ENCODE results near the gene FAM53A. TPM values are rescaled to one million over a fixed set of nuclear protein-coding genes. Genes with fewer than 3 reads are reported as not detected.

FAM53A gene
- total and polyA plus RNA-seq, 10 of the 15 experiments (the other 5 are each of a cell fraction or from before 2014, with no cell fraction given), result 0.02 to 0.87 (median 0.38) TPM; not detected in 2

DNA sequence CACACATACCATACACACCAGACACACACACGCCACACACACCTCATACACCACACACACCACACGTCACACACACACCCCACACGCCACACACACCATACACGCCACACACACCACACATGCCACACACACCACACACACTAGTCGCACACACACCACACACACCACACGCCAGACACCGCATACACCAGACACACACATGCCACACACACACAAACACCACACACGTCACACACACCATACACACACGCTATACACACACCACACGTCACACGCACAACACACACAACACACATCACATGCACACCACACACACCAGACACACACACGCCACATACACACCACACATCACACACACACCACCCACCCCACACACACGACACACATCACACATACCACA, 32.0 kb downstream of the FAM53A start:
- TF ChIP-seq SUZ12 (IDR thresholded peaks at IDR 0.05; ENCODE audit: unreplicated experiment) (no peak), NR2C2 (IDR thresholded peaks at IDR 0.05; ENCODE audit: borderline replicate concordance, control insufficient read depth, insufficient read length, low read depth) (peak; percentile 43), TARDBP (IDR thresholded peaks at IDR 0.05; ENCODE audit: borderline replicate concordance) (no peak), JUNB (IDR thresholded peaks at IDR 0.05) (no peak)
- TF ChIP-seq, protein P1, sequence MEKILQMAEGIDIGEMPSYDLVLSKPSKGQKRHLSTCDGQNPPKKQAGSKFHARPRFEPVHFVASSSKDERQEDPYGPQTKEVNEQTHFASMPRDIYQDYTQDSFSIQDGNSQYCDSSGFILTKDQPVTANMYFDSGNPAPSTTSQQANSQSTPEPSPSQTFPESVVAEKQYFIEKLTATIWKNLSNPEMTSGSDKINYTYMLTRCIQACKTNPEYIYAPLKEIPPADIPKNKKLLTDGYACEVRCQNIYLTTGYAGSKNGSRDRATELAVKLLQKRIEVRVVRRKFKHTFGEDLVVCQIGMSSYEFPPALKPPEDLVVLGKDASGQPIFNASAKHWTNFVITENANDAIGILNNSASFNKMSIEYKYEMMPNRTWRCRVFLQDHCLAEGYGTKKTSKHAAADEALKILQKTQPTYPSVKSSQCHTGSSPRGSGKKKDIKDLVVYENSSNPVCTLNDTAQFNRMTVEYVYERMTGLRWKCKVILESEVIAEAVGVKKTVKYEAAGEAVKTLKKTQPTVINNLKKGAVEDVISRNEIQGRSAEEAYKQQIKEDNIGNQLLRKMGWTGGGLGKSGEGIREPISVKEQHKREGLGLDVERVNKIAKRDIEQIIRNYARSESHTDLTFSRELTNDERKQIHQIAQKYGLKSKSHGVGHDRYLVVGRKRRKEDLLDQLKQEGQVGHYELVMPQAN (conservative IDR thresholded peaks at IDR 0.05), result no peak

DNA sequence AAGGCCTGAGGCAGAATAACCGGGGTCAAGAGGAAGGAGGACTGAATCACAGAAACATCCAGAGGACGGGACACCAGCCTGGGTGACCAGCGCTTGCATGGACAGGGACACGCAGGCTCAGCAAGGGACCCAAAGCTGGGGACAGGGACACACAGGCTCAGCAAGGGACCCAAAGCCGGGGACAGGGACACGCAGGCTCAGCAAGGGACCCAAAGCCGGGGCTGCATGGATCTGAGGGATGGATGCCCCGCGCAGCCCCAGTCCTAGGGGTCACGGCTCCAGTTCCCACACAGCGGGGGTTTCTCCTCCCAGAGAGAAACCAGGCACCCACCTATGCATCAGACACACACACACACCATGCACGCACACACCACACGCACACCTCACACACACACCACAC, 32.5 kb downstream of the FAM53A start:
- H3K9ac ChIP-seq (ENCODE audit: control insufficient read depth, insufficient read depth, low read length), result no peak overlapping the region
- H3K27me3 ChIP-seq (replicated peaks in 1 of 2; ENCODE audit: control insufficient read depth in 2 of 2, insufficient read depth in 2 of 2, low read length in 1 of 2), result no peaks in the 10 kb centered on the region
- no peaks in the 10 kb centered on the region; the same call in 2 of the 3 replicates for H3K9me3 ChIP-seq (replicated peaks; ENCODE audit: control insufficient read depth, insufficient read depth, low read length)
- ChIA-PET SMC1A (ENCODE audit: uncharacterized antibody, unreplicated experiment) (no interaction called here), RAD21 (ENCODE audit: unreplicated experiment) (no interaction called here), POLR2A (no interaction called here), CTCF (no interaction called here)
- no peaks in the 10 kb centered on the region for H3K4me1 ChIP-seq (ENCODE audit: control insufficient read depth, insufficient read depth, low read length)
- H3K27ac ChIP-seq (ENCODE audit: control insufficient read depth, insufficient read depth), result no peak overlapping the region
- intact Hi-C loops (cut with micrococcal nuclease; ENCODE audit: unreplicated experiment) (no loop called here), in situ Hi-C loops (cut with MboI) (no loop called here)
- no peaks in the 10 kb centered on the region for H3K36me3 ChIP-seq (ENCODE audit: control insufficient read depth in 2 of 2, insufficient read depth in 2 of 2, low read length in 1 of 2)
- no peaks in the 10 kb centered on the region for H3K79me2 ChIP-seq (ENCODE audit: control insufficient read depth, insufficient read depth, low read length)
- ATAC-seq (no peak), FAIRE-seq (no peak), DNase-seq (ENCODE audit: low read depth, low spot score) (no peak)
- H4K20me1 ChIP-seq (ENCODE audit: control insufficient read depth, insufficient read depth), result no peaks in the 10 kb centered on the region
- BruUV-seq (replicated peaks), result no TSS peak
- H3K4me3 ChIP-seq, result no peak overlapping the region
- H2AFZ ChIP-seq (ENCODE audit: control insufficient read depth, low read depth, low read length), result no peak overlapping the region
- over 99% methylated on average over 13 of the region's 13 CpGs for WGBS (ENCODE audit: insufficient coverage, insufficient replicate concordance, low lambda C conversion rate, missing lambda C conversion rate)
- TF ChIP-seq RBBP5 (conservative IDR thresholded peaks at IDR 0.05) (no peak), EP300 (IDR thresholded peaks at IDR 0.05; ENCODE audit: borderline replicate concordance in 1 of 2, control insufficient read depth in 1 of 2, low read depth in 2 of 2, low read length in 2 of 2) (no peak), POU2F2 (IDR thresholded peaks at IDR 0.05; ENCODE audit: borderline replicate concordance, low read depth, low read length) (no peak), SREBF1 (IDR thresholded peaks at IDR 0.05; ENCODE audit: low read length) (no peak), CREB1 (IDR thresholded peaks at IDR 0.05; ENCODE audit: low read depth) (no peak)
- TF ChIP-seq, protein P2, sequence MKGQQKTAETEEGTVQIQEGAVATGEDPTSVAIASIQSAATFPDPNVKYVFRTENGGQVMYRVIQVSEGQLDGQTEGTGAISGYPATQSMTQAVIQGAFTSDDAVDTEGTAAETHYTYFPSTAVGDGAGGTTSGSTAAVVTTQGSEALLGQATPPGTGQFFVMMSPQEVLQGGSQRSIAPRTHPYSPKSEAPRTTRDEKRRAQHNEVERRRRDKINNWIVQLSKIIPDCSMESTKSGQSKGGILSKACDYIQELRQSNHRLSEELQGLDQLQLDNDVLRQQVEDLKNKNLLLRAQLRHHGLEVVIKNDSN (IDR thresholded peaks at IDR 0.05; ENCODE audit: borderline replicate concordance, extremely low read length, insufficient read depth, low read depth, low read length), result no peak
- no peak overlapping the region for H3K4me2 ChIP-seq (ENCODE audit: control insufficient read depth, insufficient read depth)

More for the DNA sequence above, 32.0 kb downstream of the FAM53A start:
- Histone ChIP-seq H3K27me3 (replicated peaks in 1 of 2; ENCODE audit: control insufficient read depth in 2 of 2, insufficient read depth in 2 of 2, low read length in 1 of 2) (no peaks in the 10 kb centered on the region), H2AFZ (ENCODE audit: control insufficient read depth, low read depth, low read length) (no peak overlapping the region), H3K9me3 (replicated peaks; ENCODE audit: control insufficient read depth, insufficient read depth, low read length) (no peaks in the 10 kb centered on the region; the same call in 2 of the 3 replicates), H3K4me3 (no peak overlapping the region), H3K4me2 (ENCODE audit: control insufficient read depth, insufficient read depth) (no peak overlapping the region), H3K36me3 (ENCODE audit: control insufficient read depth in 2 of 2, insufficient read depth in 2 of 2, low read length in 1 of 2) (no peaks in the 10 kb centered on the region), H4K20me1 (ENCODE audit: control insufficient read depth, insufficient read depth) (no peaks in the 10 kb centered on the region), H3K9ac (ENCODE audit: control insufficient read depth, insufficient read depth, low read length) (no peak overlapping the region), H3K27ac (ENCODE audit: control insufficient read depth, insufficient read depth) (no peak overlapping the region), H3K79me2 (ENCODE audit: control insufficient read depth, insufficient read depth, low read length) (no peaks in the 10 kb centered on the region), H3K4me1 (ENCODE audit: control insufficient read depth, insufficient read depth, low read length) (no peaks in the 10 kb centered on the region)
- DNase-seq (ENCODE audit: low read depth, low spot score) (no peak), ATAC-seq (no peak), FAIRE-seq (peak; percentile 69)
- ChIA-PET POLR2A (no interaction called here), CTCF (no interaction called here), RAD21 (ENCODE audit: unreplicated experiment) (no interaction called here), SMC1A (ENCODE audit: uncharacterized antibody, unreplicated experiment) (no interaction called here)
- intact Hi-C loops (cut with micrococcal nuclease; ENCODE audit: unreplicated experiment), result no loop called here
- no TSS peak for BruUV-seq (replicated peaks)
- 85% methylated on average over 13 of the region's 13 CpGs for WGBS (ENCODE audit: insufficient coverage, insufficient replicate concordance, low lambda C conversion rate, missing lambda C conversion rate)
- in situ Hi-C loops (cut with MboI), result no loop called here

Measured in GM12878 (cell line).